ENCODE data around the gene LBR.

Gene LBR

DNA sequence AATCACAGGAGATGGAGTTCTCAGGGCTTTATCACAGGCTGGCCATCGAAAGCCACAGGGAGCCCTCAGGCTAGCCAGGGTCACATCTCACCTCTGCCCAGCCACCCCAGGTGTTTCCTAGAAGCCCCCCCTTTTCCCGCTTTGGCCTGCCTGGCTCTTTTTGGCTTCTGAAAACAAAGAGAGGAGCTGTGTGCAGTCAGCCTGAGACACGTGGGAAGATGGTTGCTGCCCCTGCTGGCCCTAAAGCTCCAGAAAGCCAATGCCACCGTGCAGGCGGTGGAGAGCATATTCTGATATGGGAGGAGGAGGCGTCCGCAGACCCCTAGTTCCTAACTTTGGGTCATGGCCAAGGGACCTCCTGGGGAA, 18.7 kb upstream of the LBR start:
- DNase-seq (ENCODE audit: low spot score) = no peak

DNA sequence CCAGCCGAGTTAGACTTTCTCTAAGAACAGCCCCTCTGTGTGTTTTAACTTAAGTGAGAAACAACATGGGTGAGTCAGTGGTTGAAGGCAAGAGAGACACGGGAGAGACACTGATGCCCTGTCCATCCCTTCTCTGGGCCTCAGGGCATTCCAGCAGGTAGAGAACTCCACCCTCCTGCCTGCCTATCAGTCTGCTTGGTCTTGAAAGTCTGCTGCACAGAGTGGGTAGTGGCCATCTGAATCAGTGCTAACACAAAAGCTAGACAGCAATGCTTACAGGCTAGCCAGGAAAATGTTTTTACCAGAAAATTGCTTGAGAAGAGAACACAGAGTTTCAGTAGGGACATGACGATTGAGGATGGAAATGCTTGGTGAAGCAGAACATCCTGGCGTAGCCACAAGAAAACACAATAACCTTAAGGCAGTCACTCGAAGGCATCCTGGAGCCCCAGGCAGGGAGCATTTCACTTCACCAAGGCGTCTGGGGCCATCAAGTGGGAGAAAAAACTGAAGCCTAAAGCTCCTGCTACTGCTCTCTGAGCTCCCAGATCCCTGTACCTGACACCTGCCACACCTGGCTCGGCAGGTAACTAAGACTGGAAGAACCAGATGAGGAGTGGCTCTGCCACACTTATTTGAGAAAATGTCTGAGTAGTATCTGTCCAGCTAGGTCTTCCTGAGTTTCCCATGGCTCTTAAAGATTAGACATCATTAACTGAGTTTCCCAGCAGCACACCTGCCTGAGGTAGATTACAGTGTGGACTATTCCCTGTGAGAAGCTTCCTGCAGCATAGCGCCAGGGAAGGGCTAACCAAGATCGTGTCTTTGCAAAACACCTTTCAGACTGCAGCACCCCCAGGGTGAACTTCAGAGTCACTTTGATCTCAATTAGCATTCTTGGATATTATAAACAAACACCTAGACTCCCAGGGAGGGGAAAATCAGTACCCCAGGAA, 18.1 kb upstream of the LBR start:
- DNase-seq (ENCODE audit: low spot score) = no peak

- DNase-seq (ENCODE audit: low spot score) = no peak
Measured at GRCh38 chr1:225442123-225442505, 14.3 kb upstream of the LBR start.

- DNase-seq (ENCODE audit: low spot score) = no peak
Measured at GRCh38 chr1:225441314-225442122, 13.7 kb upstream of the LBR start.

DNA sequence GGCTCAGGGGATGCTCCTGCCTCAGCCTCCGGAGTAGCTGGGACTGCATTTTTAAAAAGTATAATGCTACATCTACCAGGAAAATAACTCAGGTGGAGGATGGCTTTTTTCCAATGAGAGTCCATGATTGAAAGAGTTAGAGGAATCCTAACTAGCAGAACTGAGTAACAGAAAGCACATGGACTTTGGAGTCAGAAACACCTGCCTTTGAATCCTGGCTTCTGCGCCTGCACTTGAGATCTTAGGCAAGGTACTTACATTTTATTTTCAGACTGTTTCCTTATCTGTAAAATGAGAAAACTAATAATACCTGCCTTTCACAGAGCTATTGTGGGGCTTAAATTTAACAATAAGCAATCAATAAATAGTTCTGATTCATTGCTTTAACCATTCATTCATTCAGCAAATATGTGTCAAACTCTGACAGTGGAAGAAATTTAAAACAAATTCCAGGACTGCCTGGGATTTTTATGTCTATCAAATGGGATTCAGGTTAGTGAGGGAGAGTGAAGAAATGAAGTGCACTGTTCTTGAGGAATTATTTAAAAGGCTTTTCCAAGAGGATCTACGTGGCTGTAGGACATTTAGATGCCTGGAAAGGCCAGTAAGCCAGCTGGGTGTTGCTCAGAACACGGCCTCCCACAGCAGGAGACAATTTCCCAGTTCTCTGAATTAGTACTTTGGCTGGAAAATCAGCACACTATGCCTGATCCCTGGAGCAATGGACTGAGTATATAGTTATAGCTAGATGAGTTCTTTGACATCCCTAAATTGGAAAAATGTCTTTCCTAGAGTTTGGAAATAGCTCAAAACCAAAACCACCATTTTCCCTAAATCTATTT, 12.8 kb upstream of the LBR start:
- no peak for DNase-seq (ENCODE audit: low spot score)

DNA sequence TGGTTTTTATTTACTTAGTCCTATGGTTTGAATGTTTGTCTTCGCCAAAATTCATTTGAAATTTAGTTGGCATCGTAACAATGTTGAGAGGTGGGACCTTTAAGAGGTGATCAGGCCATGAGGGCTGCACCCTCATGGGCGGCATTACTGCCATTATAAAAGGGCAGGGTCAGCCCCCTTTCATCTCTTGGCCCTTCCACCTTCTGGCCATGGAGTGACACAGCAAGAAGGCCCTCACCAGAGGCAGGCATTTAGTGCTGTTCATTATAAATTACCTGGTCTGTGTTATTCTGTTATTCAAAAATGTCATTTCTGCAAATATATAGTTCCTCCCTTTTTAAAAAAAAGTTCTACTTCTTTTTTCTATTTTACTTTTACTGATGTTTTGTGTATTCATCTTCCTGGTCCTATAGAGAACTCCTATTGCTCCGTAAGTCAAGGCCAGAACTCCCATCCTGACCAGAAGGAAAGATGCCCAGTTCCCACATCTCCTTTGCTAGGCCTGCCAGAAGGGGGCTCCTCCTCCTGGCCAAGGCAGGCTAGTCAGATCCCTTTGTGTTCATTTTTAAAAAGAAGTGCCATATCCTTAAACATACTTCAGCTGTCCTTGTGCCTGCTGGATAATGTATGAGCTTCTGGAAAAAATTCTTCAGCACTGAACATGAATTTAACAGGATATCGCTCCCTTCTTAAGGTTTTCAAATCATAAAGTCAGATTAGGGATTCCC, 10.0 kb upstream of the LBR start:
- no peak for DNase-seq (ENCODE audit: low spot score)

DNA sequence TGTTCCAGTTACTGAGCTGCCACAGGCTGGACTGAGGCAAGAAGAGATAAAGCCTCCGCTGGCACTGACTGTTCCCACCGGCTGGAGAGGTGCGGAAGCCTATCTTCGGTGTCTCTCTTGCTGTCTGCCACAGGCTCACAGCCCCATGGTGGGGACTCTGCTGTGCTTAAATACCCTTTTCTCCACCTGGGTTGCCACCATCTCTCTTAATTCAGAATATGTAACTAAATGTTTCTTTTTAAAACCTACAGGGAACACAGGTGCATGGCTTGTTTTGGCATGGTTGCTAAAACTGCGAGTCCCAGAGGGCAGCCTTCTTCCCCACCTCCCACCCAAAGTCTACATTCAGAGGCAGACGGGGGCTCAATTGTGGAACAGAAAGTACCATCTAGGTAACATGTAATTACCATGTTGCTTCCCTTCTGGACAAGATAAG, 8.1 kb upstream of the LBR start:
- no peak for DNase-seq (ENCODE audit: low spot score)

- DNase-seq (ENCODE audit: low spot score) = no peak
Measured at GRCh38 chr1:225435487-225435886, 7.6 kb upstream of the LBR start.

DNA sequence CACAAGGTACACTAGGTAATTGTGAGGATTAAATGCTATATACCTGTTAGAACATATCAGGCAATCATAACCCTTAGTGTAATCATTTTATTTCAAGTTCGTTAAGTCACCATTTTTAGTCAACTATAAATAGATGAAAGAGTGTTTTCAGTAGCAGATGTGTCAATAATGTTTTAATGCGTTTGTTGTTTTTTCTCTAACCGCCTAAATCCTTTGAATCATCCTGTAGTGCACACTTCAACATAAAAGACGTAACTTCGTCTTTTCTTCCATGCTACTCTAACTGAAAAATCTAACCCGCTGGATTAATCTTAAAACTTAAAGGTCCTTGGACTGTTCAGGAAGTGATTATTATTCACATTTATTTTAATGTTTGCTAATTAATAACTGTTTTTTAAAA, 7.2 kb upstream of the LBR start:
- no peak for DNase-seq (ENCODE audit: low spot score)

GRCh38 chr1:225434046-225434445, 6.2 kb upstream of the LBR start:
- DNase-seq (ENCODE audit: low spot score) = no peak

DNA sequence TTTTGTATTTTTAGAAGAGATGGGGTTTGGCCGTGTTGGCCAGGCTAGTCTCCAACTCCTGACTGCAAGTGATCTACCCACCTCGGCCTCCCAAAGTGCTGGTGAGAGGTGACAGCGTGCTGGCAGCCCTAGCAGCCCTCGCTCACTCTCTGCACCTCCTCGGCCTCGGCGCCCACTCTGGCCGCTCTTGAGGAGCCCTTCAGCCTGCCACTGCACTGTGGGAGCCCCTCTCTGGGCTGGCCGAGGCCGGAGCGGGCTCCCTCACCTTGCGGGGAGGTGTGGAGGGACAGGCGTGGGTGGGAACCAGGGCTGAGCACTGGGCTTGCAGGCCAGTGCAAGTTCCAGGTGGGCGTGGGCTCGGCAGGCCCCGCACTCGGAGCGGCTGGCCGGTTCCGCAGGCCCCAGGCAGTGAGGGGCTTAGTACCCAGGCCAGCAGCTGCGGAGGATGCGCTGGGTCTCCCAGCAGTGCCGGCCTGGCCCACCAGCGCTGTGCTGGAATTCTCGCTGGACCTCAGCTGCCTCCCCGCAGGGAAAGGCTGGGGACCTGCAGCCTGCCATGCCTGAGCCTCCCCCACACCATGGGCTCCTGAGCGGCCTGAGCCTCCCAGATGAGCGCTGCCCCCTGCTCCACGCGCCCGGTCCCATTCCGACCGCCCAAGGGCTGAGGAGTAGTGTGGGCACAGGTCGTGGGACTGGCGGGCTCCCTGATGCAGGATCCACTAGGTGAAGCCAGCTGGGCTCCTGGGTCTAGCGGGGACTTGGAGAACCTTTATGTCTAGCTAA, 3.4 kb upstream of the LBR start:
- DNase-seq (ENCODE audit: low spot score) = no peak

DNA sequence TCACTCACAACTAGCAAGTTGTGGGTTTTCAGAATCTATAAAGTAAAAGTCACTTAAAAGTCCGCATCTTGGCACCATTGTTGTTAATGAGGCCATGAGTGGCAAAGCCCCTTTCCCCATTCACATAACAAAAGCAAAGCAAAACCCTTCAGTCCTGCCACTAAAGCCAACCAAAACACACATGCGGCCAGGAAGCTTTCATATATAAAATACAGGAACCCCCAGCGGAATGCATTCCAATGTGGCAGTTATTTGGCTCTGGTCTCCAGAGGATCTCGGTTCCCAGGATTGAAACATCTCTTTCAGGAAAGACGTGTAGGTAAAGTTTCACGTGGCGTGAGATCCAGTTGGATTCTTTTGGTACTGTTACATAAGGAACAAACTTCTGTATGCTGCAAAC, 2.5 kb upstream of the LBR start:
- no peak for DNase-seq (ENCODE audit: low spot score)

GRCh38 chr1:225428881-225429455, 1.1 kb upstream of the LBR start:
- DNase-seq (ENCODE audit: low spot score) = no peak

- peak; percentile 99 for DNase-seq (ENCODE audit: low spot score)
Measured at GRCh38 chr1:225428068-225428880, 436 bp upstream of the LBR start.

DNA sequence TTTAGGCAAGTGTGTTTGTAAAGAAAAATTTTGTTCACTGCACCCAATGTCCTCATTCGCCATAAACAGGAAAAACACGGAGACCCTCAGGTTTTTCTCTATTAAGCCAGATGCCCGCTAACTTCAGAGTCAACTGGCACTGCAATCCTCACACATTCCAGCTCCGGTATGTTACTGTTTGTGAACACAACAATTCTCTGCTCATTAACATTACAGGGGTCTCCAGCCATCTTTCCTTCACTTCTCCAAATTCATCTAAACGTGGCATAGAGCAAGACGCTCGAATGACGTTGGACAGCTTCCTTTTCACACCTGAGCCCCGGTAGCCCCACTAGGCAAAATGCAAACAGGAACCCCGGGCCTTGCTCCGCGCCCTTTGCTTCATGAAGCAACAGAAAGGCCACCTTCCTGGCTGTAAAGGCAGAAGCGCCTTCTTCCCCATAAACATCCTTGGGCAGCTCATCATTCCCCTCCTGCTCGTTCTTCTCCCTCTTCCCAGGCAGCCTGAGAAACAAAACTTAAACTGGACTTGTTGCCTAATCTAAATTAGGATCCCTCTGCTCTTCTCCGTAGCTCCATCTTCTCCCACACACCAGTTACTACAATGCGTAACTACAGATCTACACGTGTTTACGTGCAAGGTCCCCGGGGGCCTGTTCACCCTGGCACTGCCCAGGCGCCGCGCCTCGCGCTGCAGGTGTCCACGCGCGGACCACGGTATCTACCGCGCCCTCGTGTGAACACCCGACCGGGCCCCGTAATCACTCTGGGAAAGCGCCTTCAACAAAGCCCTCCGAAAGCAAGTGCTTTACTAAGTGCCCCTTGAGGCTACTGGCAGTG, 1.2 kb downstream of the LBR start:
- DNase-seq (ENCODE audit: low spot score) = peak; percentile 37

DNA sequence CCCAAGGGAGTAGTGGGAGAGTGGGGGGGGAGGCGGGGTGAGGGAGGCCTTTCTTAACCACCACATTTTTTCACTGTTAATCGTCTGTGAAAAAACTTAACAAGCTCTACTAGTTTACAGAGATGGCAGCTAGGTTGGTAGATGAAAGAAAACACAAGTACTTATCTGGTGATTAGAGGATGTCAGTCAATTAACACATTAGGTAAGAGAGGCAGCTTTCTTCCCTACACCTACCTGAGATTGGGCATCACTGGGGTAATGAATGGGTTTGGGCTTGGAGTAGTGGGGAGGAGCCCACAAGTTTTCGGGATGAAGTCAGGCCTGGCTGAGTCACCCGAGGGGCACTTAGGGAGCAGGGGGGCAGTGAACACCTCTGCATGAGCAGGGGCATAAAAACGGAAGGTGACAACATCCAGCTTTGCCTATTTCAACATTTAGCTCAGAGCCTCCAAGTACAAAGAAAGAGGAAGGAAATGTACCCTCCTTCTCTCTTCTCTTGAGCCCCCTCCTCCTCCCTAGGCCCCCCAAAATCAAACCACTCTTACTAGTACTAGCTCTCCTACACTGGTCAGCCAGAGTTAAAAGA, 2.5 kb downstream of the LBR start:
- DNase-seq (ENCODE audit: low spot score) = peak; percentile 39

DNA sequence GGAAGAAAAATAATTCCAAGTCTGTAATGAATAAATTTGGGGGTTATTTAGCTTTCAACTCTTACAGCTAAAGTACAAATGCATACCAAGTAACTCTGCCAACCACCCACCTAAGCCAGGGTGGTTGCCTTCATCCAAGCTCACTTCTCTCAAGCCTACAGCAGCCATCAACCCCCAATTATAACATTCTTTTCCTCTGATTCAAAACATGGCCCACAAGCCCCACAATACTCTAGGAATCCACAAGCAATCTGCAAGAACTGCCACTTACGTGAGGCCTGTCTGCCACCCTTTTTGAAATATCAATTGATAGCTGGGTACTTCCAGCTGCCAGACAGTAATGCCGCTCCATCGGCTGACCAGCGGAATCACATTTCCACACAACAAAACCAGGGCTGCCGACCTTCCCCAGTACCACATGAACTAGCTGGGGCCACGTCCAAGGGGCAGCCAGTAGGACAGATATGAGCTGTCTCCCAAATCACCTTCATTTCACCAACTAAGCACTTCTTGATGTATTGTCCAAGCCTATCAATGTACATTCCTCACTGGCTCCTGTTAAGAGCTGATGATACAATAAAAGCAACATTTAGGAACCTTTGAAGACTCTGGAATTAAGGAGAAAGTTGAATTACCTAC, 3.2 kb downstream of the LBR start:
- peak; percentile 63 for DNase-seq (ENCODE audit: low spot score)

DNA sequence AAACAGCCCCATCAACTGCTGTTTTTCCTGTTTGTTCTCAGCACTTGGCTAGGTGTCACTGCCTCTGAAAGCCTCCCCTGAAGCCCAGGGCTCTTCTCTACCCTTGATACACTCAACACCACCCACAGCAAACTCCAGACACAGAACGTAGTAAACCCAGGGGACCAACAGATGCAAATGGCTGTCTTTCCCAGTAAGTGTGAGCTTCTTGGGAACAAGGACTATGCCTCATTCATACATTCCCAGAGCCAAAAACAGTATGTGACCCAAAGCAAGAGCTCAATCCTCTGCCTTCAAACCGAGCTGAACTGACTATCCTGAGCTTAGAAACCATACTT, 4.4 kb downstream of the LBR start:
- no peak for DNase-seq (ENCODE audit: low spot score)
